ENCODE results near the gene PRPSAP2. TPM values are rescaled to one million over a fixed set of nuclear protein-coding genes. Genes with fewer than 3 reads are reported as not detected.

The PRPSAP2 gene
- total RNA-seq, 2 donors from 2014 or later = 28.1 to 45.4 TPM

- no peaks in the 10 kb centered on the region for H3K9me3 Mint-ChIP-seq
- H3K36me3 Mint-ChIP-seq = no peaks in the 10 kb centered on the region
- DNase-seq (ENCODE audit: low spot score in 2 of 2) = no peak
- peak overlapping the region in 1 of 2 donors; percentile 15 for H3K27ac Mint-ChIP-seq
- peak in 1 of 2 donors; percentile 33 for ATAC-seq
These were observed 105.4 kb downstream of the PRPSAP2 start for GRCh38 chr17:18963126-18964017.

DNA sequence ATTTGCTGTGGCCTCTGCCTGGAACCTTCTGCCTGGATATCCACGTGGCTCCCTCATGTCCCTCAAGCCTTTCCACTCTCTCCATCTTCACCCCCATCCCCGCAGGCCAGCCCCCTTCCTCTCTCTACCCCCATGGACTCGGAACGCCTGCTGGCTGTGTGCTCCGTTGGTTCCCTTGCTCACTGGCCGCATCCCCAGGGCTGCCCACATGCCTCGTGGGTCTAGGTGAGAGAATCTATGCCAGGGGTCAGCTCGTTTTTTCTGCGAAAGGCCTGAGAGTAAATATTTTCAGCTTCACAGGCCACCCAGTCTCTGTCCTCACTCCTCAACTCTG, 106.1 kb downstream of the PRPSAP2 start:
- peak overlapping the region in 1 of 2 donors; percentile 15 for H3K27ac Mint-ChIP-seq
- no peak for ATAC-seq
- no peaks in the 10 kb centered on the region for H3K36me3 Mint-ChIP-seq
- H3K9me3 Mint-ChIP-seq = no peaks in the 10 kb centered on the region
- DNase-seq (ENCODE audit: low spot score in 2 of 2) = no peak

- Mint-ChIP-seq H3K27ac (peak overlapping the region in 1 of 2 donors; percentile 72), H3K9me3 (no peaks in the 10 kb centered on the region), H3K36me3 (no peaks in the 10 kb centered on the region)
- ATAC-seq (no peak), DNase-seq (ENCODE audit: low spot score in 2 of 2) (no peak)
These were observed 106.6 kb downstream of the PRPSAP2 start for GRCh38 chr17:18964550-18964949.

DNA sequence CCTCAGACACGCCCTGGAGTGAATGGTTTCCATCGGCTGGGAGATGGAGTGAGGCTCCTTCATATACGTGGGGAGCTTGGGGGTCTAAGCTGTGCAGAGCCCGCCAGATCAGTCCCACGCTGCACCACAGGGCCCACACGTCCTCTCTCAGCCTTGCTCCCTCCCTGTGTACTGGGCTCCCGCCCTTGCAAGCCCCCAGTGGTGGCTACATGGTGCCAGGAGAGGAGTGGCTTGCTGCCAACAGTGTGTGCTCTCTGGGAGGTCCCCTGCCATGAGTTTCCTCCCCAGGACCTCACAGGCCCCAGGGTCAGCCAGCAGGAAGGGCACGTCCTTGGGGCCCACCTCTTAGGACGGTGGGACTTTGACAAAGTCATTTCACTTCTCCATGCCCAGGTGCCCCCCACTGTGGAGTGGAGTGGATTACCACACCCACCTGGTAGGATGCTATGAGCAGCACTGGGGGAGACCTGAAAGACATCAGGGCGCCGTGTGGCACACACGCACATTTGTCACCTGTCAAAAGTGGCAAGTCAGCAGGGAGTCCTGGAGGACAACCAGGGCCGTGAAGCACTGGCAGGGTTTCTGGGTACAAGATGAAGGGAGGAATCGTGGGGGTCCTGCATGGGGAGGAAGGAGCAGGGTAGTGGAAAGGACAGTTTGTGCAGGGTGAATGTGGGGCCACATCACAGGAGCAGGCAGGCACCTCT, 107.8 kb downstream of the PRPSAP2 start:
- Mint-ChIP-seq H3K9me3 (no peaks in the 10 kb centered on the region), H3K27ac (peak overlapping the region in 1 of 2 donors; percentile 4), H3K36me3 (no peaks in the 10 kb centered on the region)
- ATAC-seq = no peak
- DNase-seq (ENCODE audit: low spot score in 2 of 2) = no peak

DNA sequence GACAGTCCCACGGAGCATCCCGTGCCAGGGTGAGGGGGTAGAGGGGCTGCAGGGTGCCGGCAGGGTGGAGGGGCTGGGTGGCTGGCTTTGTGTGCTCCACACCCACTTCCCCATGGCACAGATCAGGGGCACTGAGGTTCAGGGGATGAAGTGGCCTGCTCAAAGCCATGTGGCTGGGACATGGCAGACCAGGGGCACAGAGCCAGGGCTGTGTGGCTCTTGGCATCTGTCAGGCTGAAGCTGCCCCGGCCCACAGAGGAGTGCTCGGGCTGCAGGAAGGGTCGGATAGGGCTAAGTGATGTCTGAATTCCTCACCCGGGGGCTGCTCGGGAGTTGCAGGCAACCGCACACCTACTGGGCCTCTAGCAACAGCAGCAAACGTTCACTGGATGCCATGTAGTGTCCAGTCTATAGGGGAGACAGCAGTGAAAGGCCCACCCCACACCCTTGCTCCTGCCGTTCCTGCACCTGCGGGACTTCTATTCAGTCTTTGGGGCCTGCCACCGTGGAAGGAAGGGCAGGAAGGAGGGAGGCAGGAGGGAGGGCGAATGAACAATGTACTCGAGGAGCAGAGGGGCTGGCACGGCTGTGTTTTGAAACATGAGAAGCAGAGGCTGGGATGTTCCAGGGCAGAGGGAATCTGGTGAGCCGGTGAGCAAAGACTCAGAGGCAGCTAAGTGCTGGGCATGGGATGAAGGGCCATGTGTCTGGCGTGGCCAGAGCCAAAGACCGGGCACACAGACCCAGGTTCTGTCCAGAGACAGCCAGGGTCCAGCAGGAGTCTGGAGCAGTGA, 109.1 kb downstream of the PRPSAP2 start:
- ATAC-seq (no peak), DNase-seq (ENCODE audit: low spot score in 2 of 2) (no peak)
- no peaks in the 10 kb centered on the region for H3K36me3 Mint-ChIP-seq
- peak overlapping the region in 1 of 2 donors; percentile 74 for H3K27ac Mint-ChIP-seq
- H3K9me3 Mint-ChIP-seq = no peaks in the 10 kb centered on the region

DNA sequence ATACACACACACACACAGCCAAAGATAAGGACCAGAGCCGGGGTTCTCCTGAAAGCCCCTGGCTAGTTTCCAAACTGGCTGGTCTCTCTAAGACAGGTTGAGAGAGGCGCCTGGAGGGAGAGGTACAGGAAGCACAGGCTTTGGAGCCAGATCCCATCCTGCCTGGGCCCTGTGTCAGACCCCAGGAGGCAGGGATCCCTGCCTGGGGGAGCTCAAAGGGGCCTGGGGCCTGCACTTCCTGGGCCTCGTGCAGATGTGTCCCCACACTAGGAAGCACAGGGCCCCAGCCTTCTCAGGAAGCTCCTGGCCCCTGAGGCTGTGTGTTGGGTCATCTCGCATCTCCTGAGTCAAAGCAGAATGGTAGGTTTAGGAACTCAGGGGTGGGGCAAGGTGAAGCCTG, 110.0 kb downstream of the PRPSAP2 start:
- Mint-ChIP-seq H3K9me3 (no peaks in the 10 kb centered on the region), H3K36me3 (no peaks in the 10 kb centered on the region), H3K27ac (peak overlapping the region in 1 of 2 donors; percentile 87)
- no peak for DNase-seq (ENCODE audit: low spot score in 2 of 2)
- no peak for ATAC-seq

DNA sequence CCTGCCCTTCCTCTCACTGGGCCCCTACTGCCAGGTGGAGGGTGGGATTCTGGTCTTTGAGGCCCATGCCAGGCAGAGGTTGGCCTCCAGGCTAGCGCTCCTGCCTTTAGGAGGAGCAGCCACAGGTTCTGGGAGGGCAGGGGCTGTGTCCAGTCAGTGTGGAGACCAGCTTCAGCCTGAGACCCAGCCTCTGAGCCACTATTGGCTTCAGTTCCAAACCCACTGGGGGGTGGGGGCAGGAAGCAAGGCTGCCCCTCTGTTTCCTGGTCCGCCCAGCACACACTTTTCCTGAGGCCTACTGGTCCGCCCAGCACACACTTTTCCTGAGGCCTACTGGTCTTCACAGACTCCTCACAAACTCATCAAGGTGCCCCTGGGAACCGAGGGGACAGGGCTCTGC, 110.4 kb downstream of the PRPSAP2 start:
- ATAC-seq = no peak
- DNase-seq (ENCODE audit: low spot score in 2 of 2) = no peak
- Mint-ChIP-seq H3K36me3 (no peaks in the 10 kb centered on the region), H3K9me3 (no peaks in the 10 kb centered on the region), H3K27ac (peak overlapping the region in 1 of 2 donors; percentile 29)

- ATAC-seq (peak in 1 of 2 donors; percentile 19), DNase-seq (ENCODE audit: low spot score in 2 of 2) (no peak)
- Mint-ChIP-seq H3K27ac (peak overlapping the region in 1 of 2 donors; percentile 37), H3K9me3 (no peaks in the 10 kb centered on the region), H3K36me3 (no peaks in the 10 kb centered on the region)
These were observed 111.3 kb downstream of the PRPSAP2 start for GRCh38 chr17:18968945-18969887.

DNA sequence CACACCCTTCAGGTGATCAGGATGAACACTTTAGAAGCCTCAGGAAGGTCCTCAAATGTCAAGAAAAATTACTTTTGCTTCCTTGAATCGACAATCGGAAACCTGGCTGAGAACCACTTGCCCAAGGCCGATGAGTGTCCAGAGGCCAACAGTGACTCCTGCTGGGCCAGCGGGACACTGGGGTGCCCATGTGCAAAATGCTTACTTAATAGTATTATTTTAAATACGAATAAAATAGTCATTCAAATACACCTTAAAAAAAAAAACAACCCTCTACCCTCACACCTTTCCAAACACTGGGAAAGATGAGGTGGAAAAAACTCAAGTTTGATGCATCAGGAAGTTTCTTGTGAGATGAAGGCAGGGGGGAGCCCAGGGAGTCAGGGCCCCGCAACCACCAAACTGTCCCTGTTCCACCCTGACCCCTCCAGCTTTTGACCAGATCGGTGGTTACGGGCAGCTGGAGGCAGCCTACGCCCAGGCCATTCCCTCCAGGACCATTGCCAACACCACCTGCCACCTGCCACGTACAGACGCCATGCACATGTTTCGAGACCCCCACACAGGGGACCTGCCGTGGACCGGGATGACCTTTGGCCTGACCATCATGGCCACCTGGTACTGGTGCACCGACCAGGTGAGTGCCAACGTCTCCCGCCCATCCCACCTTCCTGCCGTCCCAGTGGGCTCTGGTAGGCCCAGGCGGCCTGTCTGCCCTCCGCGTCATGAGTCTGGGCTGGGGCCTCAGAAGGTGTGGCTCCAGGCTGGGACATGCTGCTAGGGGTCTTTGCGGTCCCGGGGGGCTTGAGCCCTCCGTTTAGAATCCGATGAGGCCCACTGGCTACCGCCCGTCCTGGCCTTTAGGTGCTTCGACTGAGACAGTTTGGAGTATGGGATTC, 112.9 kb downstream of the PRPSAP2 start:
- DNase-seq (ENCODE audit: low spot score in 2 of 2) = no peak
- Mint-ChIP-seq H3K9me3 (no peaks in the 10 kb centered on the region), H3K36me3 (no peaks in the 10 kb centered on the region), H3K27ac (no peak overlapping the region)
- ATAC-seq = no peak

DNA sequence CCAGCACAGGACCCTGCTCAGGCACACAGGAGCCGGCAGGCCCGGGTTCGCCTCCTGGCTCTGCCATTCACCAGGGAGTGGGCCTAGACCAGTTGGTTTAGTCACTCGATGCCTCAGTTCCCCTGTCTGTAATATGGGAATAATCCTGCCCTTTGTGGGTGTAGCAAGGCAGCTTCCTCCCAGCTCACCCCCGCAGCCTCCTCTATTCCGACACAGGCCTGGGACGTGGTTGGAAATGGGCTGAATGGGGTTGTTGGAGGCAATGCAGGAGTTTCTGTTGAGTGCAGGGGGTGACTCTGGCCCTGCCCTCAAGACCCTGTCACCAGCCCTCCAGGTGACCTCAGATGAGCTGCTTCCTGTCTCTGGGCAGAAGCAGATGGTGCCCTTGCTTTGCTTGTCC, 113.9 kb downstream of the PRPSAP2 start:
- Mint-ChIP-seq H3K27ac (no peak overlapping the region), H3K9me3 (no peaks in the 10 kb centered on the region), H3K36me3 (no peaks in the 10 kb centered on the region)
- DNase-seq (ENCODE audit: low spot score in 2 of 2) (no peak), ATAC-seq (no peak)

- H3K9me3 Mint-ChIP-seq = no peaks in the 10 kb centered on the region
- H3K36me3 Mint-ChIP-seq = no peaks in the 10 kb centered on the region
- H3K27ac Mint-ChIP-seq = no peak overlapping the region
- ATAC-seq (peak; percentile 73 to 88), DNase-seq (ENCODE audit: low spot score in 2 of 2) (no peak)
These were observed 116.6 kb downstream of the PRPSAP2 start for GRCh38 chr17:18974407-18975149.

- no peak overlapping the region for H3K27ac Mint-ChIP-seq
- no peaks in the 10 kb centered on the region for H3K9me3 Mint-ChIP-seq
- H3K36me3 Mint-ChIP-seq = no peaks in the 10 kb centered on the region
- DNase-seq (ENCODE audit: low spot score in 2 of 2) (no peak), ATAC-seq (no peak)
These were observed 117.7 kb downstream of the PRPSAP2 start for GRCh38 chr17:18975597-18975996.

DNA sequence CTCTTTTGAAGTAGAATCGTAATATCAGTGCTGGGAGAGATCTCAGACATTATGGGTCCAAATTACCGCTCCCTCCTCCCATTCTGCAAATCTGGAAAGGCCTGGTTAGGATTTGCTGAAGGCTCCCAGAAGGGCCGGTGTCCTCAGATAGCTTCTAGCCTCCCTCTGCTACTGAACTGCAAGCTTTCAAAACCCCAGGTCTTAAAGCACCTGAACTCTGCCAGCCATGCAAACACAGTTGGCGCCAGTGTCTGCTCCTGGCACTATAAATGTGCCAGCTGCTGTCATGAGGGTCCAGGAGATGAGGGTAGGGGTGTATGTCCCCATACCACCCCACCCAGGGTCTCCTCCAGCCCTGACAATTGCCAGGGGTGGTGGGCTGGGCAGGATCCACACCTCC, 118.3 kb downstream of the PRPSAP2 start:
- DNase-seq (ENCODE audit: low spot score in 2 of 2) = no peak
- ATAC-seq = no peak
- Mint-ChIP-seq H3K9me3 (no peaks in the 10 kb centered on the region), H3K36me3 (no peaks in the 10 kb centered on the region), H3K27ac (no peak overlapping the region)

- no peak for ATAC-seq
- no peaks in the 10 kb centered on the region for H3K36me3 Mint-ChIP-seq
- no peak overlapping the region for H3K27ac Mint-ChIP-seq
- no peaks in the 10 kb centered on the region for H3K9me3 Mint-ChIP-seq
- no peak for DNase-seq (ENCODE audit: low spot score in 2 of 2)
These were observed 119.1 kb downstream of the PRPSAP2 start for GRCh38 chr17:18977021-18977420.

GRCh38 chr17:18977646-18978045, 119.7 kb downstream of the PRPSAP2 start:
- Mint-ChIP-seq H3K27ac (no peak overlapping the region), H3K9me3 (no peaks in the 10 kb centered on the region), H3K36me3 (no peaks in the 10 kb centered on the region)
- no peak for DNase-seq (ENCODE audit: low spot score in 2 of 2)
- no peak for ATAC-seq
